RPMI7951 (cell line): ENCODE measurements around the gene ENKUR. TPM values are rescaled to one million over a fixed set of nuclear protein-coding genes. Genes with fewer than 3 reads are reported as not detected.
A peak's percentile ranks its signal among the peaks of the same experiment; 100 is the strongest.
"Not testable (repeated sequence)": the region's sequence is repeated elsewhere in the genome, so short reads cannot be mapped to it uniquely, and the experiment has no call there.

ENCODE experiments used
- DNase-seq: peaks from one replicate; pipeline ENCODE4 v3.0.0-alpha.2; 2012; ENCODE audit warnings: low read depth
- total RNA-seq: library from RNA; depleted of rRNA; stranded (reverse); fragments of >200 nt; shearing (Covaris generic); gene quantifications from 2 replicates; pipeline ENCODE4 v1.2.3, GENCODE V29; 2014

Gene ENKUR
- total RNA-seq, 1 experiment from 2014 or later: 0.24 TPM

DNA sequence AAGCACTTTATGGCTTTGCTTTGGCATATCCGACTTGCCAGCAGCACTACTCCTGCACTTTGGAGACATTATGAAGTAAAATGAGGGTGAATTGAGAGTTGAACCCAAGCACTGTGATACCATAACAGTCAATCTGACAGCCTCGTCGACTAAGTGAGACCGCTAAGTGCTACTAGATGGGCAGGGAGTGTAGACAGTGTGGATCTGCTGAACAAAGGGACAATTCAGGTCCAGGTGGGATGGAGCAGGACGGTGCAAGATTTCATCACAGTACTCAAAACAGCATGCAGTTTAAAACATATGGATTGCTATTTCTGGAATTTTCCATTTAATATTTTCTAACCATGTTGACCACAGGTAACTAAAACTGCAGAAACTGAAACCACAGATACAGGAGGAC lies 42.8 kb downstream of the ENKUR start:
- no peak for DNase-seq

DNA sequence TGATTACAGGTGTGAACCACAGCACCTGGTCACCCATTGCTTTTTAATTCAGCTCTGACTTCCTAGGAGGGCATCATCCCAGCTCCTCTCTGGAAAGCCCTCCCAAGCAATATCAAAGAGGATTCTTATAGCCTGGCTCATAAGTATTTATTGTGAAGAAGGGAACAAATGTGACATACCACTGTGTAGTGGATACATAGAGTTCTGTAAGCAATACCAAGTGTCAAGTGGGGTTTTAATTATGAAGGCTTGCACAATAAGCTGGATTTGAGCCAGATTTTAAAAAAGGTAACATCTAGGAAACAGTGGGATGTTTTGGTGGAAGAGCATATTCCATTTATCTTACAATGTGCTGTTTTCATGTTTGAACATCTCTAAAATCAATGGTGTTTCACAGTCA lies 44.6 kb downstream of the ENKUR start:
- DNase-seq: no peak

DNA sequence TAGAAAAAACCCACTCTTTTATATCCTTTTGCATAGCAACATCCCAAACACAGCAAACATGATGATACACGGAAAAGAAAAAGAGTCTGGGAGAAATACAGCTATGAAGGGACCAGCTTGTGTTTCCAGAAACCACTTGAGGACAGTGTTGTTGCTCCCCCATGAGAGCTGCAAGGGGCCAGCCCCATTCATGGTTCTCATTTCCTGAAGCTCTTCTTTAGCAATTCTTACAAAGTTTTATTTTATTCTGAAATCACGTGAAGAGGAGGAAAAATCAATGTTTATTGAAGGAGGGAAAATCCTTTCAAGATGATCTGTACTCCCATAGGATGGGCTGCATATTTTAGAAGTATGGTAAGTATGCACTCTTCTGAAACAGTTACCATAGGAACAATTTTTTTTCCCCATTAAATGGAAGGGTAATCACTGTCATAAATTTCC lies 46.1 kb downstream of the ENKUR start:
- DNase-seq: no peak

DNA sequence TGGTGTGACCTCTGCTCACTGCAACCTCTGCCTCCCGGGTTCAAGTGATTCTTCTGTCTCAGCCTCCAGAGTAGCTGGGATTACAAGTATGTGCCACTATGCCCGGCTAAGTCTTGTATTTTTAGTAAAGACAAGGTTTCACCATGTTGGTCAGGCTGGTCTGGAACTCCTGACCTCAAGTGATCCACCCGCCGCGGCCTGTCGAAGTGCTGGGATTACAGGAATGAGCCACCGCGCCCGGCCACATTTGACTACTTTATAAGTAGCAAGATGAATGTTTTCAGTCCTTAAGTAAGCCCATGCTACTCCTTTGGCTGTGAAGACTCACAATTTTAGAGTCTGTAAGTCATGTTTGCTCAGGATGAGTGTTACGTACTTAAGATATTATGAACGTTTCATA lies 47.0 kb downstream of the ENKUR start:
- not testable (repeated sequence) for DNase-seq

DNA sequence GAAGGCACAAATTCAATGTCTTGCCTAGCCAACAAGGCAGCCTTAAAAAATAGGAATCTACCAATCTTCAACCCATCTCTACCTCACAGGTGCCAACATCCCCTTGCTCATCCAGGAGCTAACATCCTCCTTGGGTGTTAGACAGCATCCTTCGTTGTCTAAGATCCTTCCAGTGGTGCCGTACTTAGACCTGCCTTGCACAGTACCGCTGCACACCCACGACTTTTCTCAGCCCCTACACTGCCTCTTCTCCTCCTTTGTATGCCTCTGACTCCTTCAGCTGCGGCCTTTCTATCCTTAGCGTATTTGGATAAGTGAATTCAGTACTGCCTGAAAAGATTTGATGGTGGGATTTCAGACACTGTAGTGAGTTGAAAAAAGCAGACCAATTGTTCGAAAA lies 47.6 kb downstream of the ENKUR start:
- DNase-seq: no peak

DNA sequence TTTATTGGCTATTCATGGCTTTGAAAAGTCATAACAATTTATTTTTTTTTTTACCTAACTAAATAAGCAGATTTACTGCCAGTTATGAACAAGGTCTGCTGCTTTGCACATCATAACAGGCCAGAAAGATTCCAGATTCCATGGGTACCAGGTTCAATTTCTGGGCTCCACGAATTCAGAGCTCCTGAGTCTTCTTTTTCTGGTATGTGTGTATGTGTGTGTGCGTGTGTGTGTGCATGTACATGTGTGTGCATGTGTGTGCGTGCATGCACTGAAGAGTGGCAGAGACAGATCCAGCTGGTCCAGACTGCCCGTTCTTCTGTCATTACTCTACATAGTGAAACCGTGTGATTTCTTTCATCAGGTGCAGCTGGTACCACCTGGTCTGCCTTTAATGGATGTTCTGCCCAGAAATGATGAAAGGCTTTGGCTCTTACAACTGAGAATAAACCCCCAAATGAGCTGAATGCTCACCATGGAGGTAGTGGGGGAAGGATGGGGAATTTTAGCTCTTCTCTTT lies 48.9 kb downstream of the ENKUR start:
- DNase-seq: no peak

DNA sequence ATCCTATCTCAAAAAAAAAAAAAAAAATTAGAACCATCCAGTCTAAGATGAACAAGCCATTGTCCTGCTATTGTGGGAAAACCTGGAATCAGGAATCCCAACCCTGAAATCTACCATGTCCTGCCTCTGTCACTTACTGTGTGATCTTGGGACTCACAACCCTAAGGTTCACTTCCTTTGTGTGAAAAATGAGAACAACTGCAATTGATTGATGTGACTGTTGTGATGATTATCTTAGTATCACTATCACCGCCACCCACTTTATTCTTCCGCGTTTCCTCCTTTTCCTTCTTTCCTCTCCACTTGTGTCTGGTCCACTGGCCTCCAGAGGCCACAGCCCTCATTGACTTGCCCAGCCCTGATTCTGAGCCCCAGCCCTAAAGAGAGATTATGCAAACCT lies 50.9 kb downstream of the ENKUR start:
- DNase-seq: no peak

DNA sequence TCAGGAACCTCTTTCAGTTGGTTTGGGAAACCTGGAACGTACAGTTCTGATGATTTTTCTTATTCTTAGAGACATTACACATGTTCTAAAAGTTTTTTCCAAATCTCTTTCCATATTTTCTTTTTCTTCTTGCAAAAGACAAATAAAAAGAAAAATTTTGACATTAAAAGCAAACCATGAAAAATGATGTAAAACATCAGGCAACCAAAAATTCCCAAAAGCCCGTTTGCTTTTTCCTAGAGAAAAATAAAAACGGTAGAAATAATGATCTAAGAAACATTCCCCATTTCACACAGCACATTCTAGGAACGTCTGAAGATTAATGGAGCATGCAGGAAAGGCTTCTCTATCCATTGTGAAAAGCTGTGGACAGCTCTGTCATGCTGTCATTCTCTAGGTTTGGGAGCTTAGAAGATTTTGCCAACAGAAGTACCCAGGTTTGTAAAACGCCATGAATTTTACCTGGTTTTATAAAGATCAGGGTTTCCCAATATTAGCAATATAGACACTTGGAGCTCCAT lies 52.4 kb downstream of the ENKUR start:
- DNase-seq: no peak

DNA sequence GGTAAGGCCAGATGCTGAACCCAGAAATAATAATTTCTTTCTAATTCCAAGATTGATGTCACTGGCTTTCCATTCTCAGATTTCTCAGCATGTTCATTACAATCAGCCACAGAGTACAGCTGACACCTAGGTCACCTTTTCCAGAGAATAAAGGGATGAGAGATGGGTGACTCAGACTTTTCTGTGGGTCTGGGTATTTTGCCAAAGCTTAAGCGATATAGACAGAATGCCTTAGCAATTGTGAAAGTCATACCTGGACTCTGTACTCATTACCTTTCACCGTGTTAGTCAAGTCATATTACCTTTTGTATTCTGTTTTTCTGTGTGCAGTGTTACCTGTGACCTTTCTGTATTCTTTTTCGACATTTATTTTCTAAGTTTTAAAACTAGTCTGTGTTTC lies 53.0 kb downstream of the ENKUR start:
- DNase-seq: peak; percentile 58

DNA sequence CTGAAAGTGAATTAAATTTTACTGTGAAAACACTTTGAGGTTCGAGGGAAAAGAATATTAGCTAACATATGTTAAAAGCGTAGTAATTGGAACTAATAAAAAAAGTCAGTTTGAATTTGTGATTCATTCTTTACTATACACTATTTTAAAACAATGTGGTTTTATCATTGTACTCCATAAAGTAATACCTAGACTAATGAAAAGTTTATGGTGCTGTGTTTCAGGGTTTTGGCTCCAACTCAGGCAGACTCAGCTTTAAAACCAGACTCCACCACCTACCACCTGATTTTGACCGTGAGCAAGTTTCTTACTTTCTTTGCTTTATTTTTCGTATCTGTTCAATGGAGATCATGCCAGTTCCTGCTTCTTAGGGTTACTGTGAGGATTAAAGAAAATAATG lies 54.4 kb downstream of the ENKUR start:
- DNase-seq: no peak

DNA sequence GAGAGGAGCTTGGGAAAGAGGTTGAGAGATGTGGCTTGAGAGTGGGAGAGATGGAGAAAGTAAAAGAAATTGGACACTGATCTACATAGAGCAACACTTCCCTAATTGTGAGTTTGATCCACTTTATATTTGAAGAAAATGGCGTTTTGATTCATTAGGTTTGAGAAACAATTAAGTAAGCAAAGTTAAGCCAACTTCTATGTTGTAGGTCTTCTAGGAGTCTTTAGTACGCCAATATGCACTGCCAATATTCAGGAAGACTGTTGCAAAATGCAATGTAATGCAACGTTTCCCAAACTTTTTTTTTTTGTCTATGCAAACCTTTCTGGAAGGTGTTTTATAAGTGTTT lies 56.6 kb downstream of the ENKUR start:
- DNase-seq: no peak

DNA sequence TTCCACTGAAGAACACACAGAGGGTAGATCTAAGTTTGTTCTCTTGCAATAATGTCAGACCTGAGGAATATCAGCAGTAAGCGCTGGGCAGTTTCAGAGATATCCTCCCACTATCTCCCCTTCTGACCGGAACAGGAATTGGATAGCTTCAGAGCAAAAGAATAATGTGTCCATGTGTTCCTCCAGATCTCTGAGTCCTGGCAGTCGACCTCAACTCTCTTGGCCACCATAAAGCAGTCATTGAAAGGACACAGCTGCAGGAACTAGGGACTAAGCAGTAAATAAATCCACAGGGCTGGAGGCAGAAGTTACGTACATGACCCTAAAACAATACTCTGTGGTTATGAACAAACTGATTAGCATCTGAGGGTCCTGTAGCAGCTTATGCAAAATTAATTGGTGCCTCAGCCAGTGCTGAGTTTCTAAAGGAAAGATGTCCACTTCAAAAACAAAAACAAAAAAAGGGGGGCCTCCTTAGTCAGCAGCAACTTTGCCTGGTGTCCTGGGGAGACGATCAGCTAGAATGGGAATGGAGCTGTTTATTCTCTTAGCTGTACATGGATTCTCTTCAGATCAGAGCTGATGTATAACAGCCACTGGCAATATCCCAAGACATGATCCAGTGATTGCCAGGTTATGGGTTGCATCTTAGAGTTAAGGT lies 57.1 kb downstream of the ENKUR start:
- DNase-seq: peak; percentile 88

DNA sequence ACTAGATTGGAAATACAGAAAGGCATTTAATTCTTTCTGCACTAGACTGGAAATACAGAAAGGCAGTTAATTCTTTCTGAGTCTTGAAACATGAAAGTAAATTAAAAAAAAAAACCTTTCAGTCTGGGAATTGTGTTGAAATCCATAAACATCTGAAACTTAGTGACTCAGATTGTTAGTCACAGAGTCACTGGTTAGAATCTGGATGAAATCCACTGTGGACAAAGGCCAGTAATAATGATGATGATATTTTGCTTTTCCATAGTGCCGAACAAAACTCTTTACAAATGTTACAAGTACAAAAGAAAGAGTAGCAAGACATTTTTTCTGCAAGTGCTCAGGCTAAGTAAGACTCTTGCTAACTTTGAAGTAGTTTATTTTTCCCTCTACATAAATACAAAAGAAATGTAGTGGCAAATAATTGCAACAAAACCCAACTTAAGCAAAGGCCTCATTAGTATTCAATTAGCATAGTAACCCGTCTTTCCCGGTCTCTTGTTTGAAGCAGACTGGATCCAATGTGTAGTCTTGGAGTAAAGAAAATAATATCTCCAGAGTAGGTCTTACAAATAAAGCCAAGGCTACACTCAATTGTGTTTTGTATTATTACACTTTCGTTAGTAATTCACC lies 57.8 kb downstream of the ENKUR start:
- peak; percentile 89 for DNase-seq

DNA sequence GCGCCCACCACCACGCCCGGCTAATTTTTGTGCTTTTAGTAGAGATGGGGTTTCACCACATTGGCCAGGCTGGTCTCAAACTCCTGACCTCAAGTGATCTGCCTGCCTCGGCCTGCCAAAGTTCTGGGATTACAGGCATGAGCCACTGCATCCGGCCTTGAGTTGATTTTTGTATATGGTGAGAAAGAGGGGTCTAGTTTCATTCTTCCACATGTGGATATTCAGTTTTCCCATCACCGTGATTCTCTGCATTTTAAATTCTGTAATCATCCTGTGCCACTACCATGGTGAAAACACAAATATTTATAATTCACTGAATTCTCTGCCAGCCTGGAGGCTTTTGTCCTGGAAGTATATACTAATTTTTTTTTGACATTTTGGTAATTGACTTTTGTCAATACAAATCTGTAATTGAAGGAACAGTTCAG lies 58.3 kb downstream of the ENKUR start:
- DNase-seq: peak; percentile 79

DNA sequence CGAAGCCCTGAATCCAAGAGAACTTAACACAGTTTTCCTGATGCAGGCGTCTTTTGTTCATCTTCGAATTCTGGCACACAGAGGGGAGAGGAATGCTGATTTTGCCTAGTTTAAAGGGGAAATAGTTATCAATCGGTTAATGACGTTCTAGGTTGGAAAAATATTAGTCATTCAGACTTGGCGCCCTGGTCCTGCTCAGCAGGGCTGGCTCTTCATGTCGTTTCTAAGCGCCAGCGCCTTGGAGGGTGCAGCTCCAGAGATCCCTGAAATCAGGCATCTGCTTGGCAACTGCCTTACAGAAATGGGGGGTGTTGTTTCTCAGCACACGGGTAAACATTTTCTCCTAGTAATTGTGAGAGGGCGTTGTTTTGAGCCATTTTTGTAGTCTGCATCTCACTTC lies 62.3 kb downstream of the ENKUR start:
- no peak for DNase-seq

DNA sequence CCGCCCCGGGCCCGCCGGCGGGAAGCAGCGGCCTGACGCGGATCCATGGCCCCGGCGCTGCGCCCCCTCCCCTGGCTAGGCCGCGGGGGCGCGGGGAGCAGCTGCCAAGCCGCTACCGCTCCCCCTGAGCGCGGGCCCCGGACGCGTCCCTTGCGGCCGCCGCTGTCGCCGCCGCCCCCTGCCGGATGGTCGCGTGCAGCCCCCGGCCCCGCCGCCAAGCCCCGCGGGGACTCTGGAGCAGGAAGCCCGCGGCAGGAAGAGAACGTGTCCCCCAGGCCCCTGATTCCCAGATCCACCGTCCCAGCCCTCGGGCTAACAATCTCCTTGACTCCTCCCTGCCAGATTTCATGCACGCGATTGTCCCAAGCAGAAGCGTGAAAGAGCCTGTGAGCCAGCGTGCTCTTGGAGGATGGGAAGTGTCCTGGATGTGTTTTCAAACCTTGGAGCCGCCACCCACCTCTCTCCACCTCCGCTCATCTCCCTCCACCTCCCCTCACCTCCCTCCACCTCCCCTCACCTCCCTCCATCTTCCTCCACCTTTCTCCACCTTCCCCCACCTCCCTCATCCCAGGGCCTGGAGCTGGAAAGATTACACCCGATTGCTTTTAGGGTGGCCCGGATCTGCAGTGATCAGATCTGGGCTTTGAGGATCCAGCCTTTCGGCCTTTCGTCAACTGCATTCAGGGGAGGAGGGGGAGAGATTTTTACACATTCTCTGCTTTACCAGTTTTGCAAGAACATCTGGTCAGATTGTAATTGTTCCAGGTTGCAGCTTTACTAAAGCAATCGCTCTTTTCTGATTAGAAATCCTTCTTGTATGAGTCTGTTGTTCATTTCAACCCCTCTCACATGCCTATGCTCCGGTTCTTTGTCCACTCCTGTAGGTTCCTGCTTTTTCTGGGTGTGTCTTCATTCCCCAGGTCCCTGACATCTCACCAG lies 63.0 kb downstream of the ENKUR start:
- peak; percentile 35 for DNase-seq

DNA sequence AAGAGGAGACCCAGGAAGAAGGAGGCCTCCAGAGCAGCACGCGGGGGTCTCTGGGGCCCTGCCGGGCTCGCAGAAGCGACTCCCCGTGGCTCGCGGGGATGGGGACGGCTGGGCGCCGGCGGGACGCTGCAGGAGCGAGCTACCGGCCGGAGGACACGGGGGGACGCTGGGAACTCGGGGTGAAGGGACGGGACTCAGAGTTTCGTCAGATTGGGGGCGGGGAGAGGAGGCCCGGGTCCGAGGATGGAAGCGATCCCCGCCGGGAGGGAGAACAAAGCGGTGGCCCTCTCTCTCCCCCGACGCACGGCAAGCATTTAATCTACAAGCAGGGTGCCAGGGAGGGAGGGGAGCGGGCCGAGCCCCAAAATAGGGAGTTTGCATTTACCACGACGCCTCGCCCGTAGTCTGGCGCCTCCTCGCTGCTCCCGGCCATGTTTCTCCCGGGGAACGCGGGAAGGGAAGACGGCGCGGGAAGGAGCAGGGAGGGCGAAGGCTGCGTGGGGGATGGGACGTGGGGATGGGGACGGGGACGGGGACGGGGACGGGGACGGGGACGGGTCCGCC lies 63.7 kb downstream of the ENKUR start, which contains the start of gene PRTFDC1:
PRTFDC1 (minus strand) TSS at position 464 of the 564 bp plus-strand sequence; CDS start at position 433, 31 bp downstream.
- DNase-seq: no peak

DNA sequence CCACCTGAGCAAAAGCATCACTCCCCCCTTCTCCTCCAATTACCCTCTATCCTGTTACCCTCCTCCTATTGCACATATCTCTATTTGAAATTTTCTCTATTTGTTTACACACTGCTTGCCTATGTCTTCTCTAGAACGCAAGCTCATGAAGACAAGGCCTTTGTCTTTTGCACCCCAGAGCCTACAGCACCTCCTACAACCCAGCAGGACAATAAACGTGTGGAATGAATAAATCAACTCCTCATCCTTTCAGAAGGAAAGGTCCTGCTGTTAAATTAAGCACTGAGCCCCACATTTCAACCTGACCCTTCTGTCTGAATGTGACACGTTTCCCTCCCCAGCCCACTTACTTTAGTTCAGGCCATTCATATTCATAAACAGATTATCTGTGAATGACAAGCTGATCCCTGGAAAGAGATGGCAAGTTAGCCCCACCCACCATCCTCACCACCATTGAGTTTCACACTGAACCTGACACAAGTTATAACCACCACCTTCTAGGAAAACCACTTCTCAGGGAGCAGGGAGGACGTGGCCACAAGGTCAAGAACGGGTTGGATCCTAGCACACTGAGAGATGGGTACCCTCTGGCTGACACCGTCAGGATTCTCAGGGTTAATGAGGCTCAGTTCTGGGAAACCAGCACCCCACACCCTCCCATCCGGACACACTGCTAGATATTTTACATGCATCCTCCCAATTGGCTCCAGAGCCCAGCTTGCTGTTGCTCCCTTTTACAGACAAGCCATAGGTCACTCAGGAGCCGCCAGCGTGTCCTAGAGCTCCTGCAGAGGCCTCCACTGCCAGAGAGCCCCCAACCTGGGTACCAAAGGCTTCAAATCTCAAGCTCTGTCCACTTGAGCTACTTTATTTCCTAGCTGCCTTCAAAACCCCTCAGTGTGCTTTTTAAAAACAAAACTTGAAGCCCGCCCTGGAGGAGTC lies 64.5 kb downstream of the ENKUR start:
- no peak for DNase-seq

DNA sequence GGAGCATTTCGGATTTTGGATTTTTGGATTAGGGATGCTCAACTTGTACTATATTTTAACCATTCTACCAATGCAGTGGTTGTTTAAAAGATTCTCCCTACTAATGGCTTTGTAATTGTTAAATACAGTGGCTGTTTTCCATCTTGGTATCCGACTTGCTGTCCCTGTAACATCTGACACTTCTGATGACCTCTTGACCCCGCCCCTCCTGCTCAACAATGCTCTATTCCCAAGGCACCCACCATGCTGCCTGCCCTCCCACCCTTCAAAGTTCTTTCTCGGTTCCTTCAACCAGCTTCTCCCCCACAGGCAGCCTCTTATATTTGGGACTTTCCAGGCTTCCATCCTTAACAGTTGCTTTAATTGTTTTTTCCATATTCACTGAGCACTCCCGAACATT lies 65.5 kb downstream of the ENKUR start:
- no peak for DNase-seq

DNA sequence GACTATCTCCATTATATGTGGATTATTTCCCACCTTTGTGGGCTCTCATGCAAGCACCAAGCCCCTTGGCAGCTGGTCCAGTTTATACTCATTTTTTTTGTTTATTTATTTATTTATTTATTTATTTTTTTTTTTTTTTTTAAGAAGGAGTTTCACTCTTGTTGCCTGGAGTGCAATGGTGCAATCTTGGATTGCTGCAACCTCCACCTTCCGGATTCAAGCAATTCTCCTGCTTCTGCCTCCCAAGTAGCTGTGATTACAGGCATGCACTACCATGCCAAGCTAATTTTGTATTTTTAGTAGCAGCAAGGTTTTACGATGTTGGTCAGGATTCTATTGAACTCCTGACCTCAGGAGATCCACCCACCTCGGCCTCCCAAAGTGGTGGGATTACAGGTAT lies 66.3 kb downstream of the ENKUR start:
- no peak for DNase-seq
